NK-92 (cell line): ENCODE results near the gene SIRT2.

Experiments used
- DNase-seq: peaks from one replicate; lab custom pipeline; 2025; ENCODE audit not compliant: unreplicated experiment; lab: John Stamatoyannopoulos, UW

SIRT2 gene

DNA sequence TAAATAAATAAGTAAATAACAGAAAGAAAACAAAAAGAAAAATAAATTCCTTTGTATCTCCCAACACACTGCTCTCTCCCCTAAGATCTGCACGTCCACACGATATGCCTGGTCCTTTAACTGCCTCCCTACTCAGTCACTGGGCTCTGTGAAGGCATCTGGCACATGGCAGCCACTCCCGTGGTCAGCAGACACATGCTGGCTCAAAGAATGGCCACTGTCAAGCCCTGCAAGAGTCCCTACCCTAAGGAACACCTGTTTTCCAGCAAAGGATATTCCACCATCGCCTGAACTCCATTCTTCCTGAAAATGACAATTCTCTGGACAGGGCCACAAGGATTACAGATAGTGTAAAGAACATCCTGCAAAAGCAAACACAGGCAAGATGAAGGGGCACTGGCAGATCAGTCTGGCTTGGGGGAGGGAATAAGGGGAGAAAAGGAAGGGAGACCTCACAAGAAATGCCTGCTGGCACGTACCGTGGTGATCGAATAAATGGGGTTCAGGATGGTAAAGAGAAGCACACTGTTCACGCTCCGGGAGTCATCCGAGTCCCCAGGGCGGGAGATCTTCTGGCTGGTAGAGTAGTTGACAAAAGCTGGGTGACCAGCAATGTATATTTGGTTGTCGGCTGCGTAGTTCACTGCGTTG lies 53.9 kb downstream of the SIRT2 start:
- no peak for DNase-seq

DNA sequence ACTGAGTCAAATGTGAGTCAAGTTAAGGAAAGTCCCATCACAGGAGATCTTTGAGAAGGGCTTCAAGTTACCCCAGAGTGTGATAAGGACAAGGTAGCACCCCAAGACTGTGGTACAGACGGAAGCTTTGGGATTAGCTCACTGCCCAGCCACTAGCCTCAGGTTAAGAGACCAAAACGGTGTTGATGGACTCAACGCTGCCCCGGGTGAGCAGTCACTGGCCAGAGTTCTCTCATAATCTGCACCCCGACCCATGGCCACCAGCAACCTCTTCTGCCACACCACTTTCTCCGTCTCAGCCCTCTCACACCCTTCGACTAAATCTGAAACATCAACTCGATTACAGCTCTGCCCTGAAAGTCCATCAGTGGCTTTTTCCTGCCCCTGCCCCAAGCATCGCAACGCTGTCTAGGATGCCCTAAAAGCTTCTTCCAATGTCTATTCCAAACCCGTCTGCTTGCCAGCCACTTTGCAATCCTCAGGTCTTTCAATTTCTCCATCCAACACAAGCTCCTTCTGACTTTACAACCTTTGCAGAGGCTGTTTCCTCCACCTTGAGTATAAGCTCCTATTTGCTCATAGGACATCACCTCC lies 55.2 kb downstream of the SIRT2 start:
- DNase-seq: no peak

DNA sequence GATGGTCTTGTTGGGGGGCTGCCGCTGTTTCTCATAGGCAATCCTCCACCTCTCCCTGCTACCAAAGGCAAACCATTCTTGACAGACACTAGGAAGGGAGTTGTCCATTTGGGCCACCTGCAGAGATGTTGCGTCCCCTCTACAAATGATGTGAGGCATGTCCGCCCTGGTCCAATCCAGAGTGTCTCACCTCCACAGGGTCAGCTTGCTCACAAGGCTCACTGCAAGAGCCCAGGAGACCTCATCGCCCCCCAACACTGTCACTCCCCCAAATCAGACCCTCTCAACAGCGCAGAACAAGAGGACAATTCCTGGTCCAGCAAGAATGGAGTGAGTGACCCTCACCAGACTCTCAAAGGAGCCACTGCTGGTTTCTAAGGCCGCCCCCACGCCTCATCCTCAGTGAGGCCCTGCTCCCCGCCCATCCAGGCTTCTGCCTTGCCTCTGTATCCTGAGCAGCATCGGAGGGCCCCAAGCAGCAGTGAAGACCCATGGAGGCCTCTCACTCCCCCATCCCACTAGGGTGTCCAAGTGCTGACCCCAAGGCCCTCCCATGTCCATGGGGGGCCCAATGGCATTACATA lies 56.2 kb downstream of the SIRT2 start:
- no peak for DNase-seq

DNA sequence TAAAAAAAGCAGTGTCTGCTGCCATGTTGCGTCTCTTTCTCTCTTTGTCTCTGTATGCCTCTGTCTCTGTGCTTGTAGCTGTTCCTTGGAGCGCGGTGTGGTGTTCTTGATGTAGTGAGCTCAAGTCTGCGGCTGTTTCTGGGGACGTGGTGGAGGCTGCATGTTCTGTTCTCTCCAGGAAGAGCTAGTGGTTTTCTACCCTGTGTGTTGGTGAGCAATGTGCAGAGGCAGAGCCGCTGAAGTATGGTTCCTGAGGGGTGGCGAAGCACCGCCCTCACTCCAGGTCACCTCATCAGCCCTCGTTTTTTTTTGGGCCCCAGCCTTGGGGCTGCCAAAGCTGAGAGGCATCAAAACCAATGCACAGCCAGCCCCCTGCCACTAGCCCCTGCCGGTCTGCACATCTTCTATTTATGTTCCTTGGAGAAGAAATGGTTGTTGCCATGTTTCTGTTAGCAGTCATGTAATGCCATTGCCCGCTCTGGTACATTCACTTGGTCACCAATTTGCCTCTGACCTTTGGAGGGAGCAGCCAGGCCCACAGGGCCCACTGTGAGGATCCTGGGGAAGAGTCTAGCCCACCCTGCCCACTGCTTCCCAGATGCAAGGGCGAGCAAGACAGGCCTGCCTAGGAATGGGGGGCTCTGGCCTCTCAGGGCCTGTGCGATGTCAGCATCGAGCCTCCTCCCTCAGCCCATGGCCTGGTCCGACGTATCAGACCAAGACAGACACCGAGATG lies 56.8 kb downstream of the SIRT2 start:
- no peak for DNase-seq

DNA sequence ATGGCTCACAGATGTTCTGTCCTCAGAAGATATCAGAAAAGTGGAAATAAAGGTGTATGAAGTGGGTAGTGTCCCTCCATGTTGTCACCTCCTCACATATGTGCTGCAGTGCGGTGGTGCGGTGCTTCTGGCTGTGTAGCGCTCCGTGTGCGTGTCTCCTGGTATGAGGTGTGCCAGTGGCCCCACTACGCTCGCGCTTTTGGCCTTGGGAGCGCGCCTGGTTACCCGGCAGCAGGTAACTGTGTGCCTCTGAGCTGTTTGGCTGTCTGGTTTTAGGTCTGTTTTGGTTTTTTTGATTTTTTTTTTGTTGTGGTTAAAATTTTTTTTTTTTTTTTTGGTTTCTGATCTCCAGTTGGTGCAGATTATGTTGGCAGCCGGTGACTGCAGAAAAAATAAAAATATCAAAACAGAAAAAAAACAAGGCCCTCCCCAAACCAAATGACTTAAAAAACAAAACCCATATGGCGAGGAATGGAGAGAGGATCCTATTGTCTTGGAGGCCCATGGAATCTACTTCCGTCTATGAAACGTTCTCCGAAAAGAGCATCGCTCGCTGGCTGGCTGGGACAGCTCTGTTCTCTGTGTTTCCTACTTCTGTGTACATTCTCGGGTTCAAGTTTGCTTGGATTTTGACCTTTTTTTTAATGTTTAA lies 57.5 kb downstream of the SIRT2 start:
- DNase-seq: no peak

DNA sequence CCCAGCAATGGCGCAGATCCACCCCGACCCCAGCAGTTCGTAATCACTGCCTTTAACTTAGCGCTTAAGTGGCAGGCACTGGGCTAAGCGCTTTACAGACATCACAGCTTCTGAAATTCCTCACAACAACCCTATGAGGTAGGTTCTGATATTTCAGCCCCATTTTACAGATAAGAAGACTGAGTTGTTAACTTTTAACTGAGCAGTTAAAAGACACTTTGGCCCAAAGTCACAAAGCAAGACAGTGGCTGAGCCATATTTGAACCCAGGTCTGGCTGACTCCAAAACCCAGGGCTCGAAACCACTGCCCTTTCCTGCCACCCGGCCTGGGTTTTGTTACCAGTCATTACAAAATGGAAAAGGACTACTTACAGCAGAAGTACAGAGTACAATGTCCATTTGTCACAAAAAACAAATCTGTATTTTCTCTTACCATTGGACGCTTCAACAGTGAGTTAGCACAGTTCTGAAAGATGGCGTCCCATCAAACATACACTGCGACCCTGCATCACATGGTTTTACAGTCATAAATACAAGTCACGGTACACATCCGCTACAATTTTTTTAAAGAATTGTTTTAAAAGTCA lies 58.1 kb downstream of the SIRT2 start:
- DNase-seq: no peak

DNA sequence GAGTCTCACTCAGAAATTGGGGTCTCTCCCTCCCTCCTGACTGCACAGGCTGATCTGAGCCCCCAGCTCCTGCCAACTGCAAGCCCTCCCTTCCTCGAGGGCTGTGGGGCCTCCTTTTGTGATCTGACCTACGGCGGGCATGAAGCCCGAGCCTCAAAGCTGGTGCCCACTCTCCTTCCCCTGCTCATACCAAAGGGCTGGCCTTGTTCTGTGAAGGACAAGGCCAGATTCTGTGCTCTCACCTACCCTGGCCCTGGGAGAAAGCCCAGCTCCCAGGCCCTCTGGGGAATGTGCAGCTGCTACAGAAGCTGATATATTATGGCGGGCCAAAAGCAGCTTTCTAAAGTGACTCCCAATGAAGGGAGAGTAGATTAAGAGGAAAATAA lies 58.8 kb downstream of the SIRT2 start:
- DNase-seq: no peak

DNA sequence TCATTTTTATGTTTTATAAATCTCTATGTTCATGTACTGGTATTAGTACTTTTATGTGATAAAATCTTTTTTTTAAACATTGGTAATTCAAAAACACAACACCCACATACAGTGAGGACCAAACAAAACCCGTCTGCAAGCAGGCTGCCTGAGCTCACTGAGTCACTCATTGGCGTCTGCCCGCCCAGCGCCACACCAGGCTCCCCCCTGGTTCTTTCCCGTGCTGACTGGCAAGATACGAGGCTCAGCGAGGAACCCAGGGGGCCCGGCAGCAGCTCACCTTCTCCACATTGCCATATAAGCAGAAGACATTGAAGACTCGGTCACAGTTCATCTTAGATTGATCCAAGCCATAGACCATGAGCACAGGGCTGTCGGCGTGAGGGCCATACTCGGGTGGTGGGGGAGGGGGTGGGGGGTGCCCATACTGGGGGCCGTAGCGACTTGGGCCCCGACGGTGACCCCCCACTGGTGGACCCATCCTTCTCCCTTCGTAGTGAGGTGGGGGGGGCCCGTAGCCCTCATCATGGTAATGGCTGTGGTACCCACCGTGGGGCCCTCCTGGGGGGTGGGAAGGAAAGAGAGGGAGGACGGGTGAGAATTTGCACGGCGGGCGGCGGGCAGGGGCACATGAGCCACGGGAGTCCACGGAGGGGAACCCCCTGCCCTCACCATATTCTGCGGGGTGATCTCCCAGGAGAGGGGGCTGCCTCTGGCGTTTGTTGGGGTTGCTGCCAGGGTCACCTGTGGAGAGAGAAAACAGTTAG lies 59.4 kb downstream of the SIRT2 start:
- no peak for DNase-seq

DNA sequence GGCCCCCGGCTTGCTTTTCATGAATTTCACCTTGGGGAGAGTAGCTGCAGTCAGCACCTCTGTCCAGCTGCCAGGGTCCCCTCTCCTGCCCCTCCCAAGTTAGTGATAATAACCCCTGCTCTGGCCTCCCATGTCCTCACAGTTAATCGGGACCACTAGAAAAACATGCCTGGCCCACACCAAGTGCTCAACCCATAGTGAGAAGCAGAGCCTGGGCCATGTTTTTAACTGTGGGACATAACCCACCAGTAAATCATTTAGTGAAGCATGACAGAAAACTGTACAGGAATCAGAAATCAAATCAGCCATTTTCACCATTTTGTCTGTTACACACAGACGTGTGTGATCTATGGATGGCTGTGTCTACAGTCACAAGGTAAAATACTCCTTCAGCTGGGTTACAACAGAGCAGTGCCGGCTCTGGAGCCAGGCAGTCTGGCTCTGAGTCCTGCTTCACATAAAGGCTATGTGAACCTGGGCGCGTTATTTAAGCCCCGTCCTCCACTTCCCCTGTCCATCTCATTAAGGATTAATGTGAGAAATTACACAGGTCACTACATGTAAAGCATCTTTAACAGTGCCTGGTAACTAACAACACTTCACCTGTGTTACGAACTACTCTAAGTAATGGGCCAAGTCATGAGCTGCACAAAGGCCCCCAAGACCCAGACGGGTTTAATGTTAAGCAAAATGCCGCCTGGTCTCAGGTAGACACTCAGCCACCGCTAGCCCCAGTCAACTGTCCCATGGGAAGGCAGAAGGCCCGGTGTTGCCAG lies 60.2 kb downstream of the SIRT2 start:
- DNase-seq: no peak

DNA sequence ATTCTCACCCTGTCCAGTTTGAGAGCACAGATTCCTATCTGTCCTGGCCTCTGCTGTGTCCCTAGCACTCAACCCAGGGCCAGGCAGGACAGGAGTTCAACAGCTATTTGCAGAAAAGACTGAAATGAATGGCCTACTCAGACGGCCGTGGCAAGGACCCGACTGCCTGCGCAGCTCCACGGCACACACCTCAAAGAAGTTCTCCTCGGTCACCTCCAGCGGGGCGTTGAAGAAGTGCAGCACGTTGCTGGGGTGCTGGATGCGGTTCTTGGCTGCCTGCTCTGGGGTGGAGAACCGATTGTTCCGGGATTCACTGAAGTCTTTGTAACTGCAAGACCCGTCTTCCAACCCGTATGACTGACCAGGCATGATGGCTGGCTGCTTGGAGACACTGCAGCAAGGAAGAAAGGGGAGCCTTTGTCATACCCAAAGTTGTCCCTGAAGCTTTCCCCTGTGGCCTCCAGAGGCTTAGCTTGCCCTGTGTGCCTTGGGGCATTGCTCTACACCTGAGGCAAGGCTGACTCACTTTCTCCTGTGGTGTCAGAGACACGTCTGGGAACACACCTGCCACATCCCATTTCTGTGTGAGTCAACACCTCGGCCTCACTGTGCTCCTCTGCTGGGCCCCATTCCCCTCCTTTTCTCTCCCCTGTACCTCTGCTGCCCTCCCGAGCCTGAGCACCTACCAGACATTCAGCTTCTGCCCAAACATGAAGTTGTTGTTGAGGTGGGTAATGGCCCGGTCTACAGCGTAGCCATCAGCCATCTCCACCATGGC lies 61.0 kb downstream of the SIRT2 start:
- DNase-seq: no peak

DNA sequence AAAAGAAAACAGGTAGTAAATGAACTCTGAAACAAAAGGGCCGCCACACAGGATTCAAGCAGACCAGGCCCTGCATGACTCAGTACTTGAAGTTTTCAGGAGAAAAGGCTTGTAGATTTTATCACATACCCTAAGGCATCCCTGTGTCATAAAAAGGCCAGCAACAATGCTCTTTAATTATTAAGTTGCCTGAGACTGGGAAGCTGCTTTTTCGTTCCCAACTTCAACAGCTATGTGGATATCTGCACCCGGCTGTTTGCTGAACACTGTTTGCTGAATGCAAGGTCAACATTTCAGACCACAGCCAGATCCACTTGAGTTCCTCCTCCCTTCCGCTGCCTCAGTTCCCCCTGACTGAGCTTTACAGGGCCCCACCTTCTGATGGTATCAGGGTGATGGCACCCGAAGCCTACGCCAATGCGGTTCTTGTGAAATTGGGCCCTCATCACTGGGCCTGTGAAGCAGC lies 61.7 kb downstream of the SIRT2 start:
- no peak for DNase-seq

DNA sequence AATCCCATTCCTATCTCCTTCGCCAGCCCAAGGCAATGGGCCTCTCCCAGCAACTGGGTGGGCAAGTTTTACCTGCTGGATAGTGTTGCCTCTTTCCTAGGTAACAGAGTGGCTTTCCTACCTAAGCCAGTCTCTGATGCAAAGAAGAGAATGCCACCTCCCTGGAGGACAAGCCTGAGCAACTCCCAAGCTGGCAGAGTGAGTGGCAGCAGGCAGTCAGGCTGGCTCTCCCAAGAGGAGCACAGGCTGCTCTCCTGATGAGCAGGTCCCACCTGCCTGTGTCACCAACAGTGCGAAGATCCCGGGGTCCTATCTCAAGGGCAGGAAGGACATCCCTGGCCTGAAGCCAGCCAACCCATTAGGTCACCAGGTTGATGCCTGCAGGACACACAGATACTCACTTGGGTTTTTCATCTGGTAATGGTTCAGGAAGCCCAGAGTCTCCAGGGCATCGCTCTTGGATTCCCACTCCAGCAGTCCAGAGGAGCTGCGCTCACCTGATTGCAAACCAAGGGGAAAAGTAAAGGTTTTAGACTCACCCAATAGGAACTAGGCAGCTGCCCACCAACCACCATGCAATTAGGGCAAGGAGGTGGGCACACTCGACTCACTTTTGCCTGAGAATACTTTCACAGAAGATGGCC lies 62.3 kb downstream of the SIRT2 start:
- no peak for DNase-seq

DNA sequence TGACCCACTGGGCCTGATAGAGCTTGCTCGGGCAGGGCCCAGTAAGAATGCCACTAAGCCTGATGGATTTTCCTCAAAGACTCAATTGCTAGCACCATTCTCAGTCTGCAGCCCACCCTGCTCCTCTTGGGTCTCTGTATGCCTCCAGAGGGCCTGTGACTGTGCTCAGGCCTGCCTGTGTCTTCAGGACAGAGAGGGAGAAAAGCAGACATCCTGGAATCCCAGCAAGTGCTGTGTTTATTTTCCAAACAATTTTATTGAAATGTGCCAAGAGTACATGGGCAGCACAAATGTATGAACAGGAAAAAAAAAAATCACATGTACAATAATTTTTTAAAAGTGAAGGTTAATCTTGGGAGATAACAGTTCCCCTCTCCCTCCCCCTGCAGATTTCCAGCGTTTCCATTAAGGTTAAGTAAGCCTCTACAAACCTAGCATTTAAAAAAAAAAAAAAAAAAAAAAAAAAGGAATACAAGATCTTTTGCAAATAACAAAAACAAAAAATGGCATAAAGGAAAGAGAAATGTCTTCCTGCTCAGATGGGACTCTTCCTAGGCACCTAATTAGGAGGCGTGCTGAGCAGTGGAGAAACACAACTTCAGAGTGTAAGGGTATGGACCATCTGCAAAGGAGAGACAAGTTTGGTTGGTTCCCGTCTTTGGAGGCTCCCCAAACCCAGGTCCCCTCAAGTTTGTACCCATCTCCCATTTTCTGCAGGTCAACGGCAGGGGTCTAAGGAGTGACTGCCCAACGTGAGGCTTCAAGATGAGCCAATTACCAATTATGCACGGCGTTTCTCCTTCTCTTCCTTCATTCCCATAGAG lies 63.0 kb downstream of the SIRT2 start:
- no peak for DNase-seq

DNA sequence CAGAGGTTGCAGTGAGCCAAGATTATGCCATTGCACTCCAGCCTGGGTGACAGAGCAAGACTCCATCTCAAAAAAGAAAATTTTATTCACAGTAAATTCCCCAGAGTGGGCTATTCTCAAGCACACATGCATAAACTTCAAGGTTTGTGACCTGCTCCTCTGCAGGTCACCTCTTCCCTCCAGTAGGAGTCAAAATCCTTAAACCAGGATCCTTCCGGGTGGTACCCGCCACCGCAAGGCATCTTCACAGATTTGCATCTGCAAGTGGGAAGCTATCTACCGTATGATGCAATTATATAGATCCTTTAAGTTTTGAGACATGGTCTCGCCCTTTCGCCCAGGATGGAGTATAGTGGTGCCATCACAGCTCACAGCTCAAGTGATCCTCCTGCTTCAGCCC lies 64.8 kb downstream of the SIRT2 start:
- DNase-seq: no peak

DNA sequence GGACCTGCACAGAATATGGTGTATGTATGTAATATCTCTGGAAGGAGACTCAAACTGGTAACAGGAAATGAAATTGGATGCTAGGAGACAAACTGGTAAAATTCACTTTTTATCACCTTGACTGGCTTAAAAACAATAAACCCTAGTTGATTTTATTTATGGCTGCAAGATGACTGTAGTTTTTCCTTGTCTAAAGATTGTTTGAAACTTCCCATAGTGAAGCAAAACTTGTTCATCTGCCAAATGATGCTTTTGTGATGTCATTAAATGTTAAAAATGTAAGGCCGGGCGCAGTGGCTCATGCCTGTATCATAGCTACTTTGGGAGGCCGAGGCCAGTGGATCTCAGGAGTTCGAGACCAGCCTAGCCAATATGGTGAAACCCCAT lies 65.3 kb downstream of the SIRT2 start:
- DNase-seq: no peak

DNA sequence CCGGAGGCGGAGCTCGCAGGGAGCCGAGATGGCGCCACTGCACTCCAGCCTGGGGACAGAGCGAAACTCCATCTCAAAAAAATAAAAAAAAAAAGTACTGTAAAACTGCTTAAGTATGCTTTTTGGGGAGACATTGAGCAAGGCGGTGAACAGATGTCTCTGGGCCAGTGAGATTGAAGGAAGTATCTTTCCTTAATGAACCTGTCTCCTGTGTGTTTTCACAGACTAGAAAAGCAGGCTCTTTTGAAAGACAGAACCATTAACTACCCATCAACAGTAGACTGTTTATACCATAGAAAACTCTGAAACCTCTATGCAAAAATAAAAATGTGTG lies 66.4 kb downstream of the SIRT2 start:
- DNase-seq: no peak

DNA sequence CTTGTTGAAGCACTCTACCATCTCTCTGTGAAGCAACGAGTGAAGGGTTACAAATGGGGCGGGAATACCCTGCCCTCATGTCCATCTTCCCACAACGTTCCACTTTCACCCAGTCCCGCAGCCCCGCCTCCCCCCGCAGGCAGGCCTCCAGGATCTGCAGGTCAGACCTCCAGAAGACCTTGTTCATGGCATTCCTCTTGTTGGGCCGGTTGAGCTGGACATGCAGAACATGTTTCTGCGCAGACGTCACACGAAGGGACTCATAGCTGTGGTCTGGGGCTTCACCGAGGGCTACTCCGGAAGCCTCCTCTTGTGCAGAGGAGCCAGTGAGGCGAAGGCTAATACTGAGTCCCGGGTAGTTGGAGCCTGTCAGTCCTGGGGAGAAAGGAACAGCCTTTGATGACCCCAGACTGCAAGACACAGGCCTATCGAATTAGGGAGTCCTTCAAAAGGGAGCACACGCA lies 68.2 kb downstream of the SIRT2 start:
- no peak for DNase-seq
